PC-9 (cell line): Measurements from ENCODE around the gene MEF2A.

Experiments used
- CTCF ChIP-seq: fragments of 200-600 bp; sonication (generic); conservative IDR thresholded peaks from 2 replicates; pipeline ENCODE4 v1.6.1; 2017; ENCODE audit warnings: mixed run types, antibody characterized with exemption, mild to moderate bottlenecking, moderate library complexity
- EZH2 ChIP-seq: fragments of 200-600 bp; sonication (generic); IDR thresholded peaks from 2 replicates; pipeline ENCODE4 v1.8.0; 2017; ENCODE audit warnings: antibody characterized with exemption, low read depth

GRCh38 chr15:99565049-99565298 lies 810 bp upstream of the MEF2A start:
- TF ChIP-seq CTCF = no peak
- TF ChIP-seq EZH2 = no peak
